Body of pancreas (tissue), 4 donors: ENCODE measurements around the gene FLT1.

Source experiments
- POLR2A ChIP-seq, 3 donors: fragments of 450-650 bp; IDR thresholded peaks; one replicate each; pipeline ENCODE4 v1.6.1; 2016; ENCODE audit warnings: antibody characterized with exemption in 3 of 3, mild to moderate bottlenecking in 2 of 3
- TF ChIP-seq, protein P1 (sequence below), 7 experiments: fragments of 450-650 bp in 4 of 7; fragments of 200-600 bp in 3 of 7; sonication (generic) in 3 of 7; IDR thresholded peaks; one replicate each; pipeline ENCODE4 v1.5.1; 2016 to 2019; ENCODE audit warnings: antibody characterized with exemption in 7 of 7

DNA sequence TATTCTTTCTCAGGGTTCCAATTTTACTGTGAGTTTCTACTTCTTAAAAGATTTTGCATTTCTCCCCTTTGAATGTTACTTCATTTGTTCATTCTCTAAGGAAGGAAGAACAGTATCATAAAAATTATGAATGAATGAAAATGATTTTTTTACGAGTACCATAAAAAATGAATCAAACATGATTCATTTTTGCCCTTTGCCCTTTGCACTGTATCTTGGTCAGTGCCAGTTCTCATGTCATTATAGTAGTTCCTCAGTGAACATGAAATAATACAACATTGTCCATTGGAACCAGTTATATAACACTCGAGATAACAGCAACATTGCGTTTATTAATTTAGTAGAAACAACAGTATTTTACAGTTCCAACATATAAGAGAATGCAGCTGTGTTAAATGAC is 28.8 kb downstream of the FLT1 start:
- TF ChIP-seq, protein P1, sequence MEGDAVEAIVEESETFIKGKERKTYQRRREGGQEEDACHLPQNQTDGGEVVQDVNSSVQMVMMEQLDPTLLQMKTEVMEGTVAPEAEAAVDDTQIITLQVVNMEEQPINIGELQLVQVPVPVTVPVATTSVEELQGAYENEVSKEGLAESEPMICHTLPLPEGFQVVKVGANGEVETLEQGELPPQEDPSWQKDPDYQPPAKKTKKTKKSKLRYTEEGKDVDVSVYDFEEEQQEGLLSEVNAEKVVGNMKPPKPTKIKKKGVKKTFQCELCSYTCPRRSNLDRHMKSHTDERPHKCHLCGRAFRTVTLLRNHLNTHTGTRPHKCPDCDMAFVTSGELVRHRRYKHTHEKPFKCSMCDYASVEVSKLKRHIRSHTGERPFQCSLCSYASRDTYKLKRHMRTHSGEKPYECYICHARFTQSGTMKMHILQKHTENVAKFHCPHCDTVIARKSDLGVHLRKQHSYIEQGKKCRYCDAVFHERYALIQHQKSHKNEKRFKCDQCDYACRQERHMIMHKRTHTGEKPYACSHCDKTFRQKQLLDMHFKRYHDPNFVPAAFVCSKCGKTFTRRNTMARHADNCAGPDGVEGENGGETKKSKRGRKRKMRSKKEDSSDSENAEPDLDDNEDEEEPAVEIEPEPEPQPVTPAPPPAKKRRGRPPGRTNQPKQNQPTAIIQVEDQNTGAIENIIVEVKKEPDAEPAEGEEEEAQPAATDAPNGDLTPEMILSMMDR (IDR thresholded peaks at IDR 0.05): no peak
- TF ChIP-seq POLR2A (IDR thresholded peaks at IDR 0.05): no peak
